Measurements from ENCODE around the gene SUN5. TPM values are rescaled to one million over a fixed set of nuclear protein-coding genes. Genes with fewer than 3 reads are reported as not detected.

The SUN5 gene
- total and polyA plus RNA-seq, 2 of the 8 experiments (the other 6 are each of a cell fraction or from before 2014, with no cell fraction given) = not detected

DNA sequence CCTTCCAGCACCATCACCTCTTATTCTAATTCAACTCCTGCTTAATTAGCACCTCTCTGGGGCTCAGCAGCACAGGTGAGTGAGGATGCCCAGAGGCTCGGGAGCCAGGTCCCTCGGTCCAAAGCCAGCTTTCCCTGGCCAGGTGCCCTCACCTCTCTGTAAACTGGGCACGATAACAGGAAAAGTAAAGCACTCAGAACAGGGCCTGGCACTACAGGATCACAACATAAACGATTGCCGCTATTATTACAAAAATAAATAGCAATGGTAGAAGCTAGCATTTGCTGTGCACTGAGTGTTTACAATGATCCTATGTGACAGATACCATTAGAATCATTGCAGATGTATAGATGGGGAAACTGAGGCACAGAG is 5.9 kb upstream of the SUN5 start:
- Histone ChIP-seq H3K14ac (ENCODE audit: insufficient read length) (no peak overlapping the region), H4K20me1 (replicated peaks in 1 of 2; ENCODE audit: control insufficient read depth in 1 of 2, insufficient read depth in 2 of 2, low read length in 2 of 2) (no peaks in the 10 kb centered on the region), H3K27ac (ENCODE audit: low read depth, low read length) (no peak overlapping the region), H3K4ac (replicated peaks; ENCODE audit: insufficient read length, low read depth, low read length) (no peak overlapping the region), H2AFZ (ENCODE audit: low read length) (no peak overlapping the region), H3K9ac (replicated peaks in 1 of 4; ENCODE audit: extremely low read depth in 1 of 4, low read depth in 3 of 4, low read length in 3 of 4) (no peak overlapping the region), H3K4me3 (ENCODE audit: extremely low read depth in 1 of 4, insufficient read depth in 2 of 4, low read depth in 3 of 4, low read length in 4 of 4) (no peak overlapping the region), H2BK20ac (ENCODE audit: low read length) (no peak overlapping the region), H3K4me2 (ENCODE audit: insufficient read depth in 1 of 2, low read depth in 2 of 2, low read length in 2 of 2) (no peak overlapping the region), H2BK12ac (ENCODE audit: low read depth, low read length) (no peak overlapping the region), H4K8ac (ENCODE audit: extremely low read depth, insufficient read depth, low read length) (no peak overlapping the region; the same call in 1 of the 2 replicates), H3K23me2 (ENCODE audit: low read depth, low read length) (no peaks in the 10 kb centered on the region), H3K18ac (ENCODE audit: extremely low read depth, low read length) (no peak overlapping the region), H2BK120ac (replicated peaks; ENCODE audit: low read depth, low read length) (no peak overlapping the region), H3K79me1 (ENCODE audit: low read depth, low read length) (no peaks in the 10 kb centered on the region), H3K9me3 (ENCODE audit: insufficient read depth in 2 of 2, low read depth in 1 of 2, low read length in 1 of 2) (0 out of 4 replicates have a peak, but pooled peaks cover 0 to 2% of the 10 kb centered on the region in 2 experiments), H3K4me1 (replicated peaks in 1 of 4; ENCODE audit: control insufficient read depth in 3 of 4, insufficient read depth in 4 of 4, low read length in 3 of 4) (peaks cover 0 to 10% (median 0%) of the 10 kb centered on the region in 4 experiments; a peak in 2 of 7 replicates), H2BK15ac (ENCODE audit: low read length) (no peak overlapping the region), H3K79me2 (ENCODE audit: control insufficient read depth in 1 of 2, insufficient read depth in 2 of 2, low read length in 2 of 2) (no peaks in the 10 kb centered on the region), H3K23ac (ENCODE audit: insufficient read length) (no peak overlapping the region), H4K5ac (ENCODE audit: insufficient read length, low read depth, low read length) (no peak overlapping the region), H4K91ac (replicated peaks; ENCODE audit: insufficient read length, low read length) (no peak overlapping the region), H2AK5ac (ENCODE audit: low read depth, low read length) (no peak overlapping the region), H3K56ac (replicated peaks; ENCODE audit: insufficient read length, low read depth, low read length) (no peak overlapping the region), H3K36me3 (ENCODE audit: control insufficient read depth in 2 of 4, insufficient read depth in 4 of 4, low read length in 3 of 4) (no peaks in the 10 kb centered on the region), H2BK5ac (ENCODE audit: low read depth, low read length) (no peak overlapping the region), H3K27me3 (replicated peaks in 1 of 4; ENCODE audit: control insufficient read depth in 3 of 4, extremely low read depth in 1 of 4, insufficient read depth in 3 of 4, low read length in 3 of 4) (no peaks in the 10 kb centered on the region)
- CTCF ChIA-PET (ENCODE audit: partially characterized antibody) = interaction anchor here (0.9 to 2.0 kb wide), 3 partner anchors 15 to 108 kb away, joined by 3 to 5 read pairs (median 4); no protein-coding TSS in a partner anchor
- WGBS, 2 experiments (ENCODE audit: extremely low coverage in 1 of 2, insufficient coverage in 1 of 2, insufficient read length in 1 of 2, insufficient replicate concordance in 2 of 2, low coverage in 1 of 2, low lambda C conversion rate in 2 of 2, missing lambda C conversion rate in 1 of 2) = 84% methylated on average over 5 of the region's 5 CpGs; no CpG with 5 or more reads in 1 of the 2 experiments
- no peak for DNase-seq (ENCODE audit: low read depth in 1 of 2, low spot score in 2 of 2)
- FAIRE-seq = no peak
- no peak for TF ChIP-seq RXRA (IDR thresholded peaks at IDR 0.05; ENCODE audit: insufficient read depth, low read depth, low read length)
- no peak for TF ChIP-seq TEAD4 (IDR thresholded peaks at IDR 0.05; ENCODE audit: low read depth, low read length)
- no peak for TF ChIP-seq ZNF274 (IDR thresholded peaks at IDR 0.05; ENCODE audit: borderline replicate concordance, extremely low read depth, low read length)
- TF ChIP-seq SIRT6 (IDR thresholded peaks at IDR 0.05; ENCODE audit: low read length) = no peak
- TF ChIP-seq BRCA1 (IDR thresholded peaks at IDR 0.05; ENCODE audit: low read depth, low read length) = no peak
- no peak for TF ChIP-seq GABPA (IDR thresholded peaks at IDR 0.05; ENCODE audit: borderline replicate concordance, insufficient read depth, low read length)
- POLR2A ChIA-PET (ENCODE audit: partially characterized antibody) = no interaction called here
